Urinary bladder (tissue), 4 donors: ENCODE measurements around the gene ARSG. TPM values are rescaled to one million over a fixed set of nuclear protein-coding genes. Genes with fewer than 3 reads are reported as not detected.
"Not testable (repeated sequence)": the region's sequence is repeated elsewhere in the genome, so short reads cannot be mapped to it uniquely, and the experiment has no call there.

Experiments
- DNase-seq: peaks from one replicate; pipeline ENCODE4 v3.0.0-alpha.2; 2015; ENCODE audit errors: extremely low spot score
- H3K27ac ChIP-seq: one replicate; pipeline ENCODE4 v1.5.1; 2013; ENCODE audit warnings: low read depth, mild to moderate bottlenecking, moderate library complexity
- H3K36me3 ChIP-seq: one replicate; pipeline ENCODE4 v1.6.1; 2013; ENCODE audit warnings: mild to moderate bottlenecking, moderate library complexity; ENCODE audit not compliant: insufficient read depth
- H3K4me1 ChIP-seq: one replicate; pipeline ENCODE4 v1.6.1; 2013; ENCODE audit warnings: mild to moderate bottlenecking, moderate library complexity; ENCODE audit not compliant: insufficient read depth
- H3K4me3 ChIP-seq: one replicate; pipeline ENCODE4 v1.5.1; 2013; ENCODE audit warnings: low read depth, low read length
- WGBS: extraction: QIAGEN DNeasy Blood & Tissue Kit; methylation state at CpG from one replicate; pipeline ENCODE4 v1.1.7; 2013; 5-methylcytosine and 5-hydroxymethylcytosine counted together
- polyA plus RNA-seq: library from polyadenylated mRNA; stranded (reverse); fragments of 200-250 nt; gene quantifications from one replicate; pipeline ENCODE4 v1.2.3, GENCODE V29; 2013
- total RNA-seq: library from RNA; depleted of rRNA; stranded (reverse); fragments of >200 nt; gene quantifications from one replicate; pipeline ENCODE4 v1.2.3, GENCODE V29; 2014
- donor health status: healthy with polysubstance abuse.
- donor health status: healthy.

Gene ARSG
- total and polyA plus RNA-seq, 2 donors, result 2.9 to 3.3 TPM

GRCh38 chr17:68320943-68321555 is 29.8 kb downstream of the ARSG start:
- Histone ChIP-seq H3K36me3 (no peaks in the 10 kb centered on the region), H3K27ac (no peak overlapping the region), H3K4me3 (no peak overlapping the region), H3K4me1 (no peaks in the 10 kb centered on the region)
- 93% methylated on average over 7 of the region's 7 CpGs for WGBS
- DNase-seq, result no peak

GRCh38 chr17:68321556-68321954 is 30.3 kb downstream of the ARSG start:
- no peaks in the 10 kb centered on the region for H3K36me3 ChIP-seq
- H3K4me1 ChIP-seq, result no peaks in the 10 kb centered on the region
- WGBS, result 74% methylated on average over 4 of the region's 4 CpGs
- DNase-seq, result no peak
- H3K4me3 ChIP-seq, result no peak overlapping the region
- no peak overlapping the region for H3K27ac ChIP-seq

GRCh38 chr17:68322630-68323029 is 31.3 kb downstream of the ARSG start:
- whole genome bisulfite sequencing, result 87% methylated on average over 3 of the region's 3 CpGs
- Histone ChIP-seq H3K4me1 (no peaks in the 10 kb centered on the region), H3K27ac (no peak overlapping the region), H3K36me3 (no peaks in the 10 kb centered on the region), H3K4me3 (no peak overlapping the region)
- no peak for DNase-seq

GRCh38 chr17:68324114-68324513 is 32.8 kb downstream of the ARSG start:
- Histone ChIP-seq H3K36me3 (no peaks in the 10 kb centered on the region), H3K4me1 (no peaks in the 10 kb centered on the region), H3K27ac (no peak overlapping the region), H3K4me3 (no peak overlapping the region)
- DNase-seq, result no peak
- WGBS, result 86% methylated on average over 10 of the region's 10 CpGs

GRCh38 chr17:68324654-68325336 is 33.5 kb downstream of the ARSG start:
- no peak for DNase-seq
- H3K4me3 ChIP-seq, result no peak overlapping the region
- H3K36me3 ChIP-seq, result no peaks in the 10 kb centered on the region
- WGBS, result 96% methylated on average over 8 of the region's 8 CpGs
- no peaks in the 10 kb centered on the region for H3K4me1 ChIP-seq
- H3K27ac ChIP-seq, result no peak overlapping the region

GRCh38 chr17:68325961-68326360 is 34.7 kb downstream of the ARSG start:
- no peak for DNase-seq
- H3K36me3 ChIP-seq, result no peaks in the 10 kb centered on the region
- H3K27ac ChIP-seq, result no peak overlapping the region
- no peak overlapping the region for H3K4me3 ChIP-seq
- H3K4me1 ChIP-seq, result no peaks in the 10 kb centered on the region
- WGBS, result 85% methylated on average over 5 of the region's 5 CpGs

- H3K36me3 ChIP-seq, result no peaks in the 10 kb centered on the region
- 79% methylated on average over 5 of the region's 5 CpGs for WGBS
- H3K27ac ChIP-seq, result no peak overlapping the region
- DNase-seq, result no peak
- H3K4me3 ChIP-seq, result no peak overlapping the region
- no peaks in the 10 kb centered on the region for H3K4me1 ChIP-seq
These were observed 35.4 kb downstream of the ARSG start for GRCh38 chr17:68326681-68327080.

- Histone ChIP-seq H3K4me1 (no peaks in the 10 kb centered on the region), H3K4me3 (no peak overlapping the region), H3K36me3 (no peaks in the 10 kb centered on the region), H3K27ac (no peak overlapping the region)
- no peak for DNase-seq
- 92% methylated on average over 8 of the region's 8 CpGs for WGBS
These were observed 36.7 kb downstream of the ARSG start for GRCh38 chr17:68327823-68328557.

- Histone ChIP-seq H3K27ac (no peak overlapping the region), H3K4me3 (no peak overlapping the region), H3K36me3 (no peaks in the 10 kb centered on the region), H3K4me1 (no peaks in the 10 kb centered on the region)
- WGBS, result 50% methylated on average over 4 of the region's 4 CpGs
- no peak for DNase-seq
These were observed 37.4 kb downstream of the ARSG start for GRCh38 chr17:68328676-68329075.

GRCh38 chr17:68329331-68329730 is 38.0 kb downstream of the ARSG start:
- DNase-seq, result no peak
- Histone ChIP-seq H3K4me3 (no peak overlapping the region), H3K36me3 (no peaks in the 10 kb centered on the region), H3K4me1 (no peaks in the 10 kb centered on the region), H3K27ac (no peak overlapping the region)
- WGBS, result 89% methylated on average over 7 of the region's 7 CpGs

- H3K4me1 ChIP-seq, DNase-seq, H3K4me3 ChIP-seq, H3K27ac ChIP-seq, H3K36me3 ChIP-seq: not testable (repeated sequence)
- WGBS, result 94% methylated on average over 12 of the region's 12 CpGs
These were observed 40.6 kb downstream of the ARSG start for GRCh38 chr17:68331932-68332331.

- H3K4me1 ChIP-seq, result no peaks in the 10 kb centered on the region
- H3K4me3 ChIP-seq, result no peak overlapping the region
- no peak overlapping the region for H3K27ac ChIP-seq
- DNase-seq, result no peak
- no peaks in the 10 kb centered on the region for H3K36me3 ChIP-seq
- WGBS, result 95% methylated on average over 9 of the region's 9 CpGs
These were observed 43.1 kb downstream of the ARSG start for GRCh38 chr17:68334393-68334792.

GRCh38 chr17:68341482-68341881 is 50.2 kb downstream of the ARSG start:
- no peaks in the 10 kb centered on the region for H3K36me3 ChIP-seq
- DNase-seq, result no peak
- WGBS, result 86% methylated on average over 5 of the region's 5 CpGs
- no peaks in the 10 kb centered on the region for H3K4me1 ChIP-seq
- H3K4me3 ChIP-seq, result no peak overlapping the region
- H3K27ac ChIP-seq, result no peak overlapping the region

GRCh38 chr17:68343976-68344375 is 52.7 kb downstream of the ARSG start:
- H3K36me3 ChIP-seq, result no peaks in the 10 kb centered on the region
- no peak for DNase-seq
- H3K4me1 ChIP-seq, result no peaks in the 10 kb centered on the region
- H3K27ac ChIP-seq, result no peak overlapping the region
- 79% methylated on average over 5 of the region's 5 CpGs for WGBS
- H3K4me3 ChIP-seq, result no peak overlapping the region
